ENCODE measurements around the gene IL10RA.

Gene IL10RA

DNA sequence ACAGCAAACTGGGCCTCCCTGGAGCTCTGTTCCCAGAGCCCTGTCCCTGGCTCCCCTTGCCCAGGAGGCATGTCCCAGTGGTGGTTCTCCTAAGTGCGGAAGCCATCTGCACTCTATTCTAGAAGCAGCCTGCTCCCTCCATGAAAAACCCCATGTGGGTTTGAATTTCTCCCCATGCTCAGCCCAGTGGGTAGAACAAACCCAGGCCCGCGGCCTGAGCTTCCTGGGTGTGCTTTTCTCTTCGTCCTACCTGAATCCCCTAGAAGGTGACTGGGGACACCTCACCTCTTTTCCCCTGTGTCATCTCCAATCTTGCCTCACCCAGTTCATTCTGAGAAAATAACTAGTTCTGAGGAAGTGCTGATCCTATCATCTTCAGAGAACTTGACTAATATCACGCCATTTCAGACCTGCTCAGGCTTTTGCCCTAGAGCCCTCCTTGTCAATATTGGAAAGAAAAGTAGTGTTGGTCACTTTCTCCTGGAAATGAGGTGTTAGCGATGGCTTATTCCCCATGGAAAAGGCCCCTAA, 15.9 kb downstream of the IL10RA start:
- DNase-seq (ENCODE audit: low spot score) = no peak
- in situ Hi-C loops (cut with MboI; ENCODE audit: low sequenced_read_pairs, unreplicated experiment) = no loop called here
- TF ChIP-seq, protein P1, sequence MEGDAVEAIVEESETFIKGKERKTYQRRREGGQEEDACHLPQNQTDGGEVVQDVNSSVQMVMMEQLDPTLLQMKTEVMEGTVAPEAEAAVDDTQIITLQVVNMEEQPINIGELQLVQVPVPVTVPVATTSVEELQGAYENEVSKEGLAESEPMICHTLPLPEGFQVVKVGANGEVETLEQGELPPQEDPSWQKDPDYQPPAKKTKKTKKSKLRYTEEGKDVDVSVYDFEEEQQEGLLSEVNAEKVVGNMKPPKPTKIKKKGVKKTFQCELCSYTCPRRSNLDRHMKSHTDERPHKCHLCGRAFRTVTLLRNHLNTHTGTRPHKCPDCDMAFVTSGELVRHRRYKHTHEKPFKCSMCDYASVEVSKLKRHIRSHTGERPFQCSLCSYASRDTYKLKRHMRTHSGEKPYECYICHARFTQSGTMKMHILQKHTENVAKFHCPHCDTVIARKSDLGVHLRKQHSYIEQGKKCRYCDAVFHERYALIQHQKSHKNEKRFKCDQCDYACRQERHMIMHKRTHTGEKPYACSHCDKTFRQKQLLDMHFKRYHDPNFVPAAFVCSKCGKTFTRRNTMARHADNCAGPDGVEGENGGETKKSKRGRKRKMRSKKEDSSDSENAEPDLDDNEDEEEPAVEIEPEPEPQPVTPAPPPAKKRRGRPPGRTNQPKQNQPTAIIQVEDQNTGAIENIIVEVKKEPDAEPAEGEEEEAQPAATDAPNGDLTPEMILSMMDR (IDR thresholded peaks at IDR 0.05; ENCODE audit: borderline replicate concordance, control extremely low read depth, extremely low read depth, insufficient read depth, missing control alignments) = no peak

DNA sequence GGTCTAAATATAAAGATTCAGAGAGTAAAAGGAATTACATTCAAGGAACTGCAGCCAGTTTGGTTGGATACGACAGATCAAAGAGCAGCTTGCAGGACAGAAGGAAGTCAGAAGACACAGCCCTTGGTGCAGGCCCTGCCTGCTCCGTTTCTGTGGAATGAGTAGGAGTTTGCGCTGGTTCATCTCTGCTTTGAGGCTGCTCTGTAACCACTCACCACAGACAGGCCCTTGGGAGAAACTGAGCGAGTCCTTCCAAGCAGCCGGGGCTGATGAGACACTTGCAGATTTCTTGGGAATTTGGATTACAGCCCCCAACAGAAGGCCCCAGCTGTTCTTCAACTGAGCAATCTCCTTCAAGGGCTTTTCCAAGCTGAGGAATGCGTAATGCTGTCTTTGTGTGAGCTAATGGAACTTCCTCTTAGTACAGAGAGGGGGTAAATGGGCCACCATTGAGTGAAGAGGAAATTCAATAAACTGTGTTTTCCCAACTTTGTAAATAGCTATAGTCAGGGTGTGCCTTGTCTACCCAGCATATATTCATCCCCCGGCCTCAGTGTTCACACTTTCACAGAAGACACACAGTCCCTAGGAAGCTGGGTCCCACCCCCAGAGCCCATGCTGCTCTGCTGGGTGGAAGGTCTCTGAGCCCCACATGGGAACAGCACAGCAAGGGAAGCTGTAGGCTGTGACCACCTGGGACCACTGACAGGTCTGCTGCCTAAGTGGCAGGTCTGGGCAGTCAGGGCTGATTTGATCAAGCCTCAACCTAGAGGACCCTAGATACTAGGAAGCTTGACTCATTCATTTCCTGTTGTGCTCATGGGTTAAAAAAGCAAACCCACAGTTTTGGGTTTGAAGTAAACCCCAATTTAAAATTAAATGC, 16.6 kb downstream of the IL10RA start:
- TF ChIP-seq, protein P1 (IDR thresholded peaks at IDR 0.05; ENCODE audit: borderline replicate concordance, control extremely low read depth, extremely low read depth, insufficient read depth, missing control alignments) = no peak
- DNase-seq (ENCODE audit: low spot score) = no peak
- in situ Hi-C loops (cut with MboI; ENCODE audit: low sequenced_read_pairs, unreplicated experiment) = no loop called here

DNA sequence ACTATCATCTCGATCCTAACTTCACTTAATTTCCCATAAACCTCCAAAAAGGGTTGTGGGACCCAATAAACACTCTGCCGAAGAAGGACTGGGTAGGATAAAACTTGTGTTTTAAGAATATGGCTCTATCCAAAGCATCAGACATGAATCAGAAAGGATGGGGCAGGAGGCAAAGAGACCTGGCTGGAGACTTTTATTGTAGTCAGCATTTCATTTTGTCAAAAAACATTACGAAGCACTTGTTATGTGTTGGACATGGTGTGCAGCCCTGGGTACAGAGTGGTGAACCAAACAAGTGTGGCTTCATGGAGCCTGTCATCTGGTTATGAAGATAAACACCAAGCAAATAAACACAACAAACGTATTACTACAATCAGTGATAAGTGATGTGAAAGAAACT, 17.3 kb downstream of the IL10RA start:
- TF ChIP-seq, protein P1 (IDR thresholded peaks at IDR 0.05; ENCODE audit: borderline replicate concordance, control extremely low read depth, extremely low read depth, insufficient read depth, missing control alignments) = no peak
- no peak for DNase-seq (ENCODE audit: low spot score)
- in situ Hi-C loops (cut with MboI; ENCODE audit: low sequenced_read_pairs, unreplicated experiment) = no loop called here

DNA sequence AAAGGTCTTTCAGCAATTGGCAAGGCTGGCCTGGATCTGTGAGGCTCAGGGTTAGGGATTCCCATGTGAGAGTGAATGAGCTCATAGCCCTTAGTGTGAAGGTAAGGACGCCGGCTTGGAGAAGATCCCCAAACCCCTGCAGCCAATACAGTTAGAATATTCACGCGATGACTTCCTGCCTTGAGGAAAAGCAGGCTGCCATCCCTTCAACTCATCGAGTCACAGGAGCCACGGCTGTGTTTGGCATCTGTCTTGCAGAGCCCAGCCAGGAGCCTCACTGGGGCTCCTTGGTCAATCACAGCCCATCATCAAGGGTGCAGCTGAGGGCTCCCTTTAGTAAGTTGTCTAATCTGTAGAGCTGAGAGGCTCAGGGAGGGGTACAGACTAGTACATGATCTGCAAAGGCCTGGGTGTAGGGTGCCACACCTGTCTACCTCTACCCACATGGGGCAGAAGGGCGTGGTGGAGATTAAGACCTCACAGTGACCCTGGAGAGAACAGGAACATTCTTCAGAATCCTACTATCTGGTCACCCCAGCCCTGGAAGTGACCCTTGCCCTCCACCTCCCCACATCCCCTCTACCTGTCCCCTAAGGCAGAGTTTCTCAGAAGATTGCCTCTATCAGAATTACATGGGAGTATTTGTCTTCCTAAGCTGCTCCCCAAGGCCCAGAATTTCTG, 18.5 kb downstream of the IL10RA start:
- TF ChIP-seq, protein P1 (IDR thresholded peaks at IDR 0.05; ENCODE audit: borderline replicate concordance, control extremely low read depth, extremely low read depth, insufficient read depth, missing control alignments) = no peak
- in situ Hi-C loops (cut with MboI; ENCODE audit: low sequenced_read_pairs, unreplicated experiment) = no loop called here
- DNase-seq (ENCODE audit: low spot score) = no peak

DNA sequence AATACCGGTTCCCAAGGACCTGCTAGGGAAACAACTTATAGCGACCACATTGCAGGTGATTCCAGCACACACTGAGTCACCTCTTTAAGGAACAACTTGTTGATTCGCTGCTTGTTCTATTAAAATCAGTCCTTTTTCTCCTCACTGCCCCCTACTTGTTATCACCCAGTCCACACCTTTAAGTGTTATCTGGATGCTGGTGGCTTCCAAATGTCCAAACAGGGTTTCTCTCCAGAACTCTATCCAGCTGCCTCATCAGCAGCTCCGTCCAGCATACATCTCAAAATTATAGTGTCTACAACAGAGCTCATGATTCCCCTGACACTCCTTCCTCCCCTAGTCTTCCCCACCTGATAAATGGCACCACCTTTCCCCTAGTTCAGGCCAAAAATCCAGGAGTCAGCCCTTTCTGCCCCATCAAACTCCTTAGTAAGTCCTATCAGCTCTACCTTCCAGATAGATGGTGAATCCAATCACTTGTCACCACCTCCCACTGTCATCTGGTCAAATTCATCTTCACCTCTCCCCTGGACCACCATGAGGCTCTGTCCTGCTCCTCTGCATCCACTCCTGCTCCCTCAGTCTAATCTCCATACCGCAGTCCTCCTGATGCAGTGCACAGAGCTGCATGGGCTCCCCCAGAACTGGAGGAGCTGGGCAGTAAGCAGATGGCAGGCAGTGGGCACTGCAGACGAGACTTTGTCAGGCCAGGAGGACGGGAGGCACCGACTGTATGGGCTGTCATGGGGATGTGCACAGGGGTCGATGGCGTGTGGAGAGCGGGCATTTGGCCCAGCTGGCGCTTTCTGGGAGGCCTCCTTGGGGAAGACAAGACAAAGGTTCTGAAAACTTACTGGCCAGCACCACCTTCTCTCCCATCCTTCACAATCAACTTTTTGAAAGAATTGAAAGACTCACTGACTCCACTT, 19.3 kb downstream of the IL10RA start:
- DNase-seq (ENCODE audit: low spot score) = no peak
- TF ChIP-seq, protein P1 (IDR thresholded peaks at IDR 0.05; ENCODE audit: borderline replicate concordance, control extremely low read depth, extremely low read depth, insufficient read depth, missing control alignments) = no peak
- in situ Hi-C loops (cut with MboI; ENCODE audit: low sequenced_read_pairs, unreplicated experiment) = no loop called here

DNA sequence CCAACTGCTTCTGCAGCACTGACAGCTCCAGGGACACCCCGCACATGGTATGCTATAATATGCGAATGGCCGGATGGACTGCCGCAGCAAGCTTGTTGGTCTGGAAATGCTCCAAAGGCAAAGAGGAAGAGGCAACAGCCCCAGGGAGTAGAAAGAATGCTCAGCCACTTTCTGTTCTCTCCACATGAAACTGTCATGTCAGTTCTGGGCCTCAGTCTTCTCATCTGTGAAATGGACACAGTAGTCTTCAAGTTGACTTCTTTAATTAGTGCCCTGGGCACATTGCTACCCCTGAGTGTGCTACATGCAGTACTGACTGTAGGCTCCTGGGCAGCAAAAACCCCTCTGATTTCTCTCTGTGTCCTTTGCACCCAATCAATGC, 19.9 kb downstream of the IL10RA start:
- in situ Hi-C loops (cut with MboI; ENCODE audit: low sequenced_read_pairs, unreplicated experiment) = no loop called here
- TF ChIP-seq, protein P1 (IDR thresholded peaks at IDR 0.05; ENCODE audit: borderline replicate concordance, control extremely low read depth, extremely low read depth, insufficient read depth, missing control alignments) = no peak
- no peak for DNase-seq (ENCODE audit: low spot score)
